RWPE2 (cell line): ENCODE results near the gene PHF1.

ENCODE experiments used
- ATAC-seq: fragments of 200-7000 bp; cut with Tn5 transposase; 3 replicates; pipeline ENCODE4 v1.9.1; 2021; ENCODE audit warnings: low read depth
- DNase-seq: peaks from one replicate; pipeline ENCODE4 v3.0.0-alpha.2; 2020; ENCODE audit warnings: low spot score
- H3K27ac ChIP-seq: fragments of 450-650 bp; 2 replicates; pipeline ENCODE4 v1.5.1; 2017; ENCODE audit warnings: mild to moderate bottlenecking; ENCODE audit not compliant: poor library complexity, severe bottlenecking
- H3K27me3 ChIP-seq: fragments of 250-450 bp; sonication (Bioruptor Pico); 2 replicates; pipeline ENCODE4 v1.5.1; 2021; ENCODE audit warnings: mild to moderate bottlenecking, moderate library complexity; ENCODE audit not compliant: insufficient read depth, poor library complexity, severe bottlenecking
- H3K36me3 ChIP-seq: fragments of 250-450 bp; sonication (Bioruptor Pico); 2 replicates; pipeline ENCODE4 v1.5.1; 2020; ENCODE audit warnings: low read depth, mild to moderate bottlenecking, moderate library complexity
- H3K4me1 ChIP-seq: fragments of 250-450 bp; sonication (Bioruptor Pico); 2 replicates; pipeline ENCODE4 v1.5.1; 2021; ENCODE audit warnings: mild to moderate bottlenecking, moderate library complexity; ENCODE audit not compliant: insufficient read depth, poor library complexity, severe bottlenecking
- H3K4me3 ChIP-seq: fragments of 250-450 bp; sonication (Bioruptor Pico); 2 replicates; pipeline ENCODE4 v1.5.1; 2021; ENCODE audit warnings: mild to moderate bottlenecking, moderate library complexity; ENCODE audit not compliant: severe bottlenecking
- H3K9me3 ChIP-seq: fragments of 250-450 bp; sonication (Bioruptor Pico); 2 replicates; pipeline ENCODE4 v1.5.1; 2021; ENCODE audit warnings: mild to moderate bottlenecking, moderate library complexity; ENCODE audit not compliant: severe bottlenecking
- CTCF ChIP-seq: fragments of 450-650 bp; IDR thresholded peaks from one replicate; pipeline ENCODE4 v1.5.1; 2017; ENCODE audit warnings: mild to moderate bottlenecking, moderate library complexity; ENCODE audit not compliant: poor library complexity, severe bottlenecking

PHF1 gene

GRCh38 chr6:33407132-33407718 lies 3.6 kb upstream of the PHF1 start:
- H3K27ac ChIP-seq, result no peak overlapping the region
- no peaks in the 10 kb centered on the region for H3K27me3 ChIP-seq
- DNase-seq, result no peak
- H3K36me3 ChIP-seq, result peaks cover 71% of the 10 kb centered on the region
- H3K4me1 ChIP-seq, result no peaks in the 10 kb centered on the region
- no peak for ATAC-seq
- no peaks in the 10 kb centered on the region for H3K9me3 ChIP-seq
- TF ChIP-seq CTCF, result peak; percentile 23
- no peak overlapping the region for H3K4me3 ChIP-seq

- peak; percentile 98 for DNase-seq
- peaks cover 61% of the 10 kb centered on the region for H3K36me3 ChIP-seq
These were observed 634 bp upstream of the PHF1 start for GRCh38 chr6:33410050-33410710.

DNA sequence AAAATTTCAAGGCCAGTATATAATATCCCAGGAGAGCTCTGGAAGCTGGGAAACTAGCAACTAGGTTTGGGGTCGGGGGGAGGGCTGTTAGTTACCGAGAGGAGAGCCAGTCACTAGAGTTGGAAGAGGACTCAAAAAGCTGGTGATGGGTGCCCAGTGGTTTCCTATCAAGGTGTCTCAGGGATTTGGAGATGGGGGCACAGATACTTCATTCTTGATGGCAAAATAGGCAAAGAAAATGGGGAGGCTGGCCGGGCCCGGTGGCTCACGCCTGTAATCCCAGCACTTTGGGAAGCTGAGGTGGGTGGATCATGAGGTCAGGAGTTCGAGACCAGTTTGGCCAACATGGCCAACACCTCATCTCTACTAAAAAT lies 805 bp downstream of the PHF1 start:
- Histone ChIP-seq H3K36me3 (peaks cover 59% of the 10 kb centered on the region), H3K27me3 (no peaks in the 10 kb centered on the region), H3K9me3 (no peaks in the 10 kb centered on the region), H3K4me1 (peaks cover 6% of the 10 kb centered on the region), H3K4me3 (peak overlapping the region; percentile 60), H3K27ac (peak overlapping the region; percentile 74)
- DNase-seq (no peak), ATAC-seq (no peak)
- no peak for TF ChIP-seq CTCF

More at GRCh38 chr6:33410050-33410710, 634 bp upstream of the PHF1 start:
- Histone ChIP-seq H3K27ac (peak overlapping the region; percentile 74), H3K27me3 (no peaks in the 10 kb centered on the region), H3K4me3 (peak overlapping the region; percentile 60), H3K9me3 (no peaks in the 10 kb centered on the region), H3K4me1 (no peaks in the 10 kb centered on the region)
- ATAC-seq, result peak; percentile 93
- no peak for TF ChIP-seq CTCF

GRCh38 chr6:33412140-33413009 lies 1.6 kb downstream of the PHF1 start:
- peak overlapping the region; percentile 74 for H3K27ac ChIP-seq
- H3K27me3 ChIP-seq, result no peaks in the 10 kb centered on the region
- TF ChIP-seq CTCF, result no peak
- H3K4me1 ChIP-seq, result peaks cover 8% of the 10 kb centered on the region
- no peak overlapping the region for H3K4me3 ChIP-seq
- ATAC-seq, result no peak
- peaks cover 54% of the 10 kb centered on the region for H3K36me3 ChIP-seq
- no peak for DNase-seq
- no peaks in the 10 kb centered on the region for H3K9me3 ChIP-seq
